Adipocyte (in vitro differentiated cells): ENCODE measurements around the gene FTO.

Experiments
- DNase-seq: peaks from one replicate; pipeline ENCODE4 v3.0.0-alpha.2; 2015; ENCODE audit warnings: low read depth
- H3K27me3 ChIP-seq: replicated peaks from 2 replicates; pipeline ENCODE4 v1.7.0; 2013; ENCODE audit warnings: mild to moderate bottlenecking, low read length, moderate library complexity; ENCODE audit not compliant: control insufficient read depth, insufficient read depth
- H3K36me3 ChIP-seq: 2 replicates; pipeline ENCODE4 v1.7.0; 2013; ENCODE audit warnings: low read length, mild to moderate bottlenecking, moderate library complexity; ENCODE audit not compliant: control insufficient read depth, insufficient read depth, severe bottlenecking
- H3K4me1 ChIP-seq: 2 replicates; pipeline ENCODE4 v1.7.0; 2013; ENCODE audit warnings: mild to moderate bottlenecking, low read length, moderate library complexity; ENCODE audit not compliant: control insufficient read depth, insufficient read depth
- H3K4me3 ChIP-seq: 2 replicates; pipeline ENCODE4 v1.7.0; 2013; ENCODE audit warnings: mild to moderate bottlenecking, low read length, moderate library complexity
- H3K9ac ChIP-seq: 2 replicates; pipeline ENCODE4 v1.7.0; 2013; ENCODE audit warnings: mild to moderate bottlenecking, low read length, moderate library complexity
- H3K9me3 ChIP-seq: 2 replicates; pipeline ENCODE4 v1.7.0; 2013; ENCODE audit warnings: mild to moderate bottlenecking, low read length, moderate library complexity; ENCODE audit not compliant: control insufficient read depth

FTO gene

DNA sequence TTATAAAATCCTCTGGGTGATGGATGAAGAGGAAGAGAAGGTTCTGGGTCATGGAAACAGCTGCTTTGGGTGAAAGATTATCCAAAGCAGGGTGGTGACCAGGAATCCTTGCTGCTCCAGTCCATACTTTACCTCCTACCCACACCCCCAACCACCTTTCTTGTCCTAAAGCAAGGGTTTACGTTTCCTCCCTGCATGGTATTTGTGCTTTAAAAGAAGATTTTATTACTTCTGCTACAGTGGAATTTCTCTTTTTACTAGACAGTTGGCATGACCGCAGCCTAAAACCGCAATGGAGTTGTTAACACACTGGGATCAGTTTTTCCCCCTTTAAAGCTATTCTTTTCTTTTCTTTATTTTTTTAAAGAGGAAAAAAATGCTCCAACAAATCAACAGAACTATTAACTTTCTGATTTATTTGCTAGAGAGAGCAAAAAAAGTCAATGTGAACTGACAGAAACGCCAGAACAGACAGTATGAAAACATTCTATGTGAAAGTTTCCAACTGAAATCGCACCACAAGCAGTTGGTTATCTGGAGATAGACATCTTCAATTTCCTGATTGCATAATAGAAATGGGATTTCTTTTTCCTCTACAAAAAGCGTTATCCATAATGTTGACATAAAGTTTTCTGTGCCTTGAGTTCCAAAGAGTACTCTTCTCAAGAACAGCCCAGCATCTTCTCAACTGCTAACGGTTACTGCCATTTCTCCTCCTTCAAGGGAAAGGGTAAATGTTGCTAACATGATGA is 346.7 kb downstream of the FTO start:
- no peak for DNase-seq
- no peak overlapping the region for H3K9ac ChIP-seq
- H3K4me3 ChIP-seq, result no peak overlapping the region
- no peaks in the 10 kb centered on the region for H3K27me3 ChIP-seq
- no peaks in the 10 kb centered on the region for H3K4me1 ChIP-seq
- H3K36me3 ChIP-seq, result no peaks in the 10 kb centered on the region
- H3K9me3 ChIP-seq, result no peaks in the 10 kb centered on the region

DNA sequence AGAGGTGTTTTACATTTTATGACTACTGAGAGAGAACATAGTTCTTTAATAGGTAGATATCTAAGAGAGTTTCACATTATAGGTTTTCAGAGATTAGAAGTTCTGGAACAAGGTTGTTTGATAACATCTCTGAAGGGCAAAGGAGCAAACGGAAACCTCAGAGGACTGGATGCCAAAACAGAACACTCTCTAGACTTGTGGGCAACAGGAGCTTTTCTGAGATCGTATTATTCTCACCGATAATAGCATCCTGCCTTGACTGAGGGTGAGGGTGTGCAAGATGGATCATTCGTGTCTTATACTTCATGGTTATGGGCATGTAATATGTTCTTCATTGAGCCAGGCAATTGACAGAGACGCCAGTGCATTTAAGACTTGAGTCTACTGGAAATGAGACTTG is 347.9 kb downstream of the FTO start:
- no peaks in the 10 kb centered on the region for H3K36me3 ChIP-seq
- no peak overlapping the region for H3K4me3 ChIP-seq
- no peak overlapping the region for H3K9ac ChIP-seq
- no peaks in the 10 kb centered on the region for H3K27me3 ChIP-seq
- no peaks in the 10 kb centered on the region for H3K9me3 ChIP-seq
- H3K4me1 ChIP-seq, result no peaks in the 10 kb centered on the region
- no peak for DNase-seq

DNA sequence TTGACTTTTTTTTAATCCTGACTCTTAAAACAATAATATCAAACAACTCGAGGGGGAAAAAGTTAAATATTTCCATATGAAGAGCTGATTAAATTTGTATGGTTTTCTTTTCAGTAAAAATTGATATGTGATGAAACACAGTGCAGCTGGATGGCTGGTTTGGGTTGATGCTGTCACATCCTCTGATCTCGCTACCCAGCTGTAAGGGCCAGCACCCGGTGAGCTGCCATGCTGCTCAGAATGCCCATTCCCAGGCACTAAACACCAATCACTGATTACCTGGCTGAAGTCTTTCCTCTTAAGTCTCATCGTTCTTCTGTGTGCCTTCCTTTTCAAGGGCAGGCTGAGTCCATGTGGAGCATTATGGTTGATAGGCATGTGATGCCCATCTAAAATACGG is 348.3 kb downstream of the FTO start:
- no peak overlapping the region for H3K9ac ChIP-seq
- H3K4me1 ChIP-seq, result no peaks in the 10 kb centered on the region
- no peaks in the 10 kb centered on the region for H3K36me3 ChIP-seq
- H3K9me3 ChIP-seq, result no peaks in the 10 kb centered on the region
- no peaks in the 10 kb centered on the region for H3K27me3 ChIP-seq
- H3K4me3 ChIP-seq, result no peak overlapping the region
- DNase-seq, result peak; percentile 2

DNA sequence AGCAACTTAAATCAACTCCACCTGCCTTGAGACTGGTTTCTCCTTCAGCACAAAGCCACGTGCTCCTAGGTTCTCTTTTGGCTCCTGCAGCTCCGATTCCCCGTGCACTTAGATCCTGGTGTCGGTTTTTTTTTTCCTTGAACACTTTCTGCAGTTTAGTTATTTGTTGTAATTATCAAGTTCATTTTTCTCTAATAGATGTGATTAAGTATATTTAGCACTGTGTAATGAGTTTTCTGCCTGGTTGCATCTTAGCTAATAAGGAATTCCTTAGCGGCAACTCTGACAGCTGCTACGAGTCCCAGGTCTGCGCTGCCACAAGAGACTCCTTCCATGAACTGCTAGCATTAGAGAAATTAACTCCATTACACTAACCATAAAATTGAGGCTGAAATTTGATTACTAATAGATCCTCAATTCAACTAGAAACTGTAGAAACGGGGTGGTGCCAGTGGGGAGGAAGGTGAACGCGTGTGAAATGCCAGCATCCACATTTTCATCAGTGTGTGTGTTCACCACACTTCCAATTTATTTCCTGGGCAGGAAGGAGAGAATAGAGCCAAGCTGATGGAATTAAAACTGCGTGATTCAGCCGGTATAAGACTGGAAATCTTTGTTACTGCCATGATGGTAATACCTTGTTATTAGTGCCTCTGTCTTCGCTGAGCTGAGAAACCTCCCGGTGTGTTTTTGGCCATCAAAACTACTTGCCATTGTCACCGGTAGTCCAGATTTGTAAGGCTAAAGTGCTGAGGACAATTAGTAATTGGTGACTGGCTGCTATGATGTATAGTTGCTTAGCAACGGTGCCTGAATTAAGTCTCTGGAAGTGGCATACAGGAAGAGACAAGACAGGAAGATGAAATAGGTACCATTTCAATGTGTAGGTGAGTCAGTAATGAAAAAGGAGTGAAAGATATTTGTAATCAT is 350.2 kb downstream of the FTO start:
- DNase-seq, result no peak
- Histone ChIP-seq H3K27me3 (no peaks in the 10 kb centered on the region), H3K9ac (no peak overlapping the region), H3K36me3 (no peaks in the 10 kb centered on the region), H3K4me3 (no peak overlapping the region), H3K9me3 (no peaks in the 10 kb centered on the region), H3K4me1 (no peaks in the 10 kb centered on the region)

DNA sequence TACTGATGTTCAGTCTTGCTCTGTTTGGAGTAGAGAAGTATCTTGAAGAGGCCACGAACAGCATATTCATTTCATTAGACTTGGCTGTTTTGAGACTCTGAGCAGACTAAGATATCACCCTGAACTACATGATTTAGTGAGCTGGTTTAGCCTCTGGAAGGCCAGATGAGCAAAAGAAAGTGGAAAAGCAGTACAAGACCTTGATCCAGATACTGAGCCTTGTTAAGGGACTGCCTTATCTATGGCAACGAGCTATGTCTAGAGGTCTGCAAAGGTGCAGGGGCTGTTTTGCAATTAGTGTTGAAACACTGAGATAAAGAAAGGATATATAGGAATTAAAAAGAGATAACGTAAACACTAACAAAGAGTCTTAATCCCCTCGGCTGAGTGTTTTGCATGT is 351.2 kb downstream of the FTO start:
- Histone ChIP-seq H3K9me3 (no peaks in the 10 kb centered on the region), H3K4me3 (no peak overlapping the region), H3K9ac (no peak overlapping the region), H3K36me3 (no peaks in the 10 kb centered on the region), H3K4me1 (no peaks in the 10 kb centered on the region), H3K27me3 (no peaks in the 10 kb centered on the region)
- no peak for DNase-seq

DNA sequence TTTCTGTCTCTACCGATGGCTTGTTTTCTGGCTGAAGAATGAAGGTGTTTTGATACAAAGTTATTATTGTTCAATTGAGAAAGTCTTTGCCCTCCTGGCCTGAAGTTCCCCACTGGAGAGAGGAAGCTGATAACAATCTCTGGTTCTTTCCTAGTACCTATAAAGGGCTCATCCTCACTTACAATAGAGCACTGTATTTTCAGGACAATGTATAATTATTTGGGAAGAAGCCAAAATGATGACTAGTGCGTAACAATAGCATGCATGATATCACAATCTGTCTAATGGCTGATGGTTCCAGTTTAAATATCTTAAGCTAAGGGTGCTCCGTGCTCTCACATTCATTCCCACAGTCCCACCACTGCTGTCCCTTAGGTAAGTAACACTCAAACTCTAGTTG is 351.9 kb downstream of the FTO start:
- Histone ChIP-seq H3K9ac (no peak overlapping the region), H3K4me1 (no peaks in the 10 kb centered on the region), H3K36me3 (no peaks in the 10 kb centered on the region), H3K27me3 (no peaks in the 10 kb centered on the region), H3K4me3 (no peak overlapping the region), H3K9me3 (no peaks in the 10 kb centered on the region)
- no peak for DNase-seq

DNA sequence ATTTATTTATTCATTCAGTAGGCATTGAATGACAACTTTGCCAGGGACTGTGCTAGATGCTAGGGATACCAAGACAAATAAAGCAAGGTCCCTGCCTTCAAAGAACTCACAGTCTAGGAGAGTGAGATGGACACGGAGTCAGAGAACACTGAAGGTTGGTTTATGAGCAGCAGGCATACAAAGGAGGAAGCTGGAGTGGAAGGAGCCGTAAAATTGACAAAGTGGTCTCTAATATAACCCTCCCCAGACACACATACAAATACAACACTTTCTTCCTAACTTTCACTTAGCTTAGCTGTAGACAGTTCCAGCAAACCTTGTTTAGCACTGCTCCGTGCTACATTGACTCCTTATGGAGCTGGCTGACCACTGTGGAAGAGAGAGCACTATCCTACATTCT is 353.0 kb downstream of the FTO start:
- Histone ChIP-seq H3K36me3 (no peaks in the 10 kb centered on the region), H3K4me1 (no peaks in the 10 kb centered on the region), H3K4me3 (no peak overlapping the region), H3K9me3 (no peaks in the 10 kb centered on the region), H3K9ac (no peak overlapping the region), H3K27me3 (no peaks in the 10 kb centered on the region)
- no peak for DNase-seq

DNA sequence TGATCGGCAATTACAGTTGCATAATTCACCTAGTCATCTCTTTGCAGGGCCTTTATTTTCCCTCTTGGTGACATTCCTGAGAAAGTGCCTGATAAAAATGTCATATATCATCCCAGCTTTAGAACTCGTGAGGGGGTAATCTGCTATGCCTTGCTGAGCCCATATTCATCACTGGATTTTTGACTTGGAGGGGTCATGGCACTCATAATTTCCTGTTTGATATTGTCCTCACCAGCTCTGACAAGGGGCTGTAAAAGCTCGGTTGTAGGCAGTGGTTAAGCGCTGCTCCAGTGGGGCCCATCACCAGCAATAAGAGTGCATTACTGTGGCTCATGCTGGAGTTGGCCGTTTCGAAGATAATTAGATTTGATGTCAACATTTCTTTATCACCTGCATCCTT is 355.4 kb downstream of the FTO start:
- Histone ChIP-seq H3K9ac (no peak overlapping the region), H3K9me3 (no peaks in the 10 kb centered on the region), H3K36me3 (no peaks in the 10 kb centered on the region), H3K27me3 (no peaks in the 10 kb centered on the region), H3K4me3 (no peak overlapping the region), H3K4me1 (peaks cover 6% of the 10 kb centered on the region)
- DNase-seq, result no peak

DNA sequence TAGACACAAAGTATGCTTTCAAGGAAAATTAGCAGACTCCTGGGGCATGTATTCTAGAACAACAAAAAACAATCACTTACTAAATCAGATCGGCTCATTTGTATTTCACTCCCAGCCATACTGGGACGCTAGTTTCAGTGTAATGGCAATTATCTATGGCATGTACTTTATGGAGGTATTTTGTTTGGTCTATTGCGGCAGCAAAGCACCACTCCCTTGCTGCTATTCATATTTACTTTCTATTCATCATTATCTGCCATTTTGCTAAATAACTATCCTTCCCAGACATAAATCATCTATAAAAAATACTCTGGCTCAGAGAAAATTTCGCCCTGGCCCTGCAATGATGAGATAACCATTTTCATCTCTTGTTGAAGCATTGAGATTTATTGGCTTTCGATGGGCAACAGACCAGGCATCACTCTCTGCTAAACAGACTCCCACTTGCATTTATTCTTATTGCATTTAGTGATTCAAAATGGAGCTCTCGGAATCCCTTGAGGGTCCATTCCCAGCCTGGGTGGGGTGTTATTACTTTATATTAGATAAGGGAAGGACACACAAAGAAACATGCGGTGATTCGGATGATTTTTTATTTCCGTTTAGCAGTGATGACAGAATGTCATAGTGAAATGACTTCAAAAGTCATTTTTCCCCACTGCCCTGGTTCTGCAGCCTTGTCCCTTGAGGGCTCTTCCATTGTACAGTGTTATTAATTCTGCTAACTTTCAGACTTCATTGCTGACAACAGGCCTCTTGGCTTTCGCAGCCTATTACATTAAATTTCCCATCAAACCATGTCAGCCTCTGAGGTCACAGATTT is 356.9 kb downstream of the FTO start:
- H3K27me3 ChIP-seq, result no peaks in the 10 kb centered on the region
- H3K36me3 ChIP-seq, result no peaks in the 10 kb centered on the region
- H3K9ac ChIP-seq, result no peak overlapping the region
- no peak for DNase-seq
- no peaks in the 10 kb centered on the region for H3K9me3 ChIP-seq
- no peak overlapping the region for H3K4me3 ChIP-seq
- peaks cover 10% of the 10 kb centered on the region for H3K4me1 ChIP-seq

DNA sequence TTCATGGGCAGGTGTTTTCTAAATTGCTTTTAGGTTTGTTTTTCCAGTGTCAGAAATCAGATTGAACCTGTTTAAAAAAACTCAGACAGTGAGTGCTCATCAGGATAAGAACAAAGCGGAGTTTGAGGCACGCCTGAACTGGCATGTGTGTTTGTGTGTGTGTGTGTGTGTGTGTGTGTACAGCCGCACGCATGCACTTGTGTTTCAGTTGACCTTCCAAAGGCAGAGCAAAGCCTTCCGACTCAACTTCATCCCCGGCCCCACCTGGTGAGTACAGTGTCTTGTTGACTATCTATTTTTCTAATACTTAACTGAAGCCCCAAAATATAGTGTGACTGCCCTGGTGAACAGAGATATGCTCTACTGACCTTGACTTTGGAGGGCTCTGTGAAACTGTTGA is 357.5 kb downstream of the FTO start:
- Histone ChIP-seq H3K9ac (no peak overlapping the region), H3K4me3 (no peak overlapping the region), H3K4me1 (peaks cover 12% of the 10 kb centered on the region), H3K9me3 (no peaks in the 10 kb centered on the region), H3K36me3 (no peaks in the 10 kb centered on the region), H3K27me3 (no peaks in the 10 kb centered on the region)
- no peak for DNase-seq
